ENCODE results near the gene COG8. TPM values are rescaled to one million over a fixed set of nuclear protein-coding genes. Genes with fewer than 3 reads are reported as not detected.

COG8 gene
- total RNA-seq, 2 donors from 2014 or later, result 29.6 to 39.0 TPM

DNA sequence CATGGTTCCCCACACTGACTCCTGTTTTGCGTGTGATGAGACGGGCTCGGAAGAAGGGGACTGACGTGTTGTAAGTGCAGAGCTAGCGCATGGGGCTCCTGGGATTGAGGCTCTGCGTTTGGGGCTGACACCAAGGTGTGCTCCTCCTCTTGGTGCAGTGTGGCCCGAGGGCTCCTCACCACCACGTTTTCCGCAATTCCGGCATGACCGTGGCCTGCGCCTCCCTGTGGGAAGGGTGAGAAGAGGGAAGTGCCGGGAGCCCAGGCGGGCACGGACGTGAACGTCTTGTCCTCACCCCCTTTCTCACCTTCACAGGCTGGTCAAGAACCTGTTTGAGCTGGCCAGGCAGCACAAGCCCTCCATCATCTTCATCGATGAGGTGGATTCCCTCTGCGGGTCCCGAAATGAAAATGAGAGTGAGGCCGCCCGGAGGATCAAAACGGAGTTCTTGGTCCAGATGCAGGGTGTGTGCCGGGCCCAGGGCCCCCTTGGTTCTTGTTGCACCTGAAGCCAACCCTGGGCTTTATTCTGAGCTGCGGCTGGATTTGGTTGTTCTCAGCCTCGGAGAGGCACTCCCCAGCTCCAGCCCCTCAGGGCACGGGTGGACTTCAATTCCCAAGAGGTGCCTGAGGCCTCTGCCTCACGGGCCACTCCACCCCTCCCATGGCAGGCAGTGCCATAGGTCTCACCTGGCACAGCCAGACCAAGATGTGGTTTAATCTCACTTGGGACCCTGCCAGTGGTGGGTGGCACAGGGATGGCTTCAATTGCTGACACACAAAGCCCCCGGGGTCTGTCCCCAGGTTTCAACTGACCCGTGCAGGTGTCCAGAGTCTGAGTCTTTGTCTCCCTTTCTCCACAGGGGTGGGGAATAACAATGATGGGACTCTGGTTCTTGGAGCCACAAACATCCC lies 19.3 kb downstream of the COG8 start:
- no peak overlapping the region for H3K27ac Mint-ChIP-seq

DNA sequence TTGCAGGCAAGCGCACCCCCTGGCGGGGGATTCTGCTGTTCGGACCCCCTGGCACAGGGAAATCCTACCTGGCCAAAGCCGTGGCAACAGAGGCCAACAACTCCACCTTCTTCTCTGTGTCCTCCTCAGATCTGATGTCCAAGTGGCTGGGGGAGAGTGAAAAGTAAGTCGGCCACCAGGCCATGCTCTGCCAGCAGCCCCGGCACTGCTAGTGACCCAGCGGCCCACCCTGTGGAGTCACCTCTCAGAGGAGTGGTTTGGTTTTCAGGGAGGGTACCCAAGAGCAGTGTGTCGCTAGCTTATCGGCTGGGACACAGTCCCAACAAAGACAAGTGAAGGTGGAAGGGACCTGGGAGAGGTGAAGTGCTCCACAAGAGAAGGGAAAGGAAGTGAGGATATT lies 20.0 kb downstream of the COG8 start:
- H3K36me3 Mint-ChIP-seq, result peaks cover 13% of the 10 kb centered on the region

More for the DNA sequence above, 19.3 kb downstream of the COG8 start:
- no peaks in the 10 kb centered on the region for H3K27me3 Mint-ChIP-seq
- DNase-seq (ENCODE audit: low spot score) (no peak), ATAC-seq (no peak)
- H3K9me3 Mint-ChIP-seq, result no peaks in the 10 kb centered on the region
- no peak overlapping the region for H3K4me3 Mint-ChIP-seq
- peaks cover 13% of the 10 kb centered on the region for H3K36me3 Mint-ChIP-seq
- H3K4me1 Mint-ChIP-seq (ENCODE audit: low read depth in 2 of 2), result peaks cover 6 to 15% of the 10 kb centered on the region in 2 donors

DNA sequence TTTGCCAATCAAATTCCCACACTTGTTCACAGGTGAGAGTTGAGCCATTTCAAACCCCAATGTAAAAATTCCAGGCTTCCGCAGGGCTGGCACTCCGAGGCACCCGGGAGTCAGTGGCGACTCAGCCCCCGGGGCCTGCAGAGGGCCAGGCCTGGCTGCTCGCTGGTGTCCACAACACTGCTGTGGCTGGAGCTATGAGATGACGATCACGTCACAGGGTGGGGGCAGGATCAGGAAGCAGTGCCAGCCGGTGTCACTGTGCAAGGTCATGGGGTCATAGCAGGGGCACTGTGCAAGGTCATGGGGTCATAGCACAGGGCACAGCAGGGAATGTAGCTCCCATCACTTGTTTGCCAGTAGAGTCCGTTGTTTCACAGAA lies 20.5 kb downstream of the COG8 start:
- no peak for DNase-seq (ENCODE audit: low spot score)
- Mint-ChIP-seq H3K4me3 (no peak overlapping the region), H3K27ac (no peak overlapping the region), H3K27me3 (no peaks in the 10 kb centered on the region), H3K36me3 (peaks cover 13% of the 10 kb centered on the region), H3K9me3 (no peaks in the 10 kb centered on the region), H3K4me1 (ENCODE audit: low read depth in 2 of 2) (peaks cover 8 to 18% of the 10 kb centered on the region in 2 donors)
- no peak for ATAC-seq

More for the DNA sequence above, 20.0 kb downstream of the COG8 start:
- no peak overlapping the region for H3K4me3 Mint-ChIP-seq
- H3K27me3 Mint-ChIP-seq, result no peaks in the 10 kb centered on the region
- H3K9me3 Mint-ChIP-seq, result no peaks in the 10 kb centered on the region
- no peak for ATAC-seq
- H3K27ac Mint-ChIP-seq, result no peak overlapping the region
- no peak for DNase-seq (ENCODE audit: low spot score)
- peaks cover 6 to 15% of the 10 kb centered on the region in 2 donors for H3K4me1 Mint-ChIP-seq (ENCODE audit: low read depth in 2 of 2)

DNA sequence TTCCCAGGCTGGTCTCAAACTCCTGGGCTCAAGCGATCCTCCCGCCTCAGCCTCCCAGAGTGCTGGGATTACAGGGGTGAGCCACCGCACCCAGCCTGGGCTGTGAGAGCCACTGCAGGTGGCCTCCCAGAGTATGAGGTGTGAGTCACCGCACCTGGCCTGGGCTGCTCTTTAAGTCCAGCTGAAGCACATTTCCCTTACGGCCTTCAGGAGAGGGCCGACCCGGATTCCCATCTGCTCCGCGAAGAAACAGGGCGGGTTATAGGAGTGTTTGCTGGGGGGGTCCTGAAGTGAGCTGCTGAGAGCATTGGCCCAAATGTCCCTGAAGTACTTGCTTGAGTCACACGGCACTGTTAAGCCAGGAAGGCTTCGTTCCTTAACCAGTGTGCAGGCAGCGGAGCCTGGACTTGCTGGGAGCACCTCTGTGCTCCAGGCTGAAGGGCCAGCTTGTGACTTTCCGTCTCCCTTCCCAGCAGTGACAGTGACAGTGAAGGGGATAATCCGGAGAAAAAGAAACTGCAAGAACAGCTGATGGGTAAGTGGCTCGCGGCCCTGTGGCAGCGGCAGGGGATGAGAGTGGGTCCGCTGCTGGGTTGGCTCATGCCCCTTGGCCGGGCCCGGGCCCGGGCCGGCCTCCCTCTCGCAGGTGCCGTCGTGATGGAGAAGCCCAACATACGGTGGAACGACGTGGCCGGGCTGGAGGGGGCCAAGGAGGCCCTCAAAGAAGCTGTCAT lies 21.0 kb downstream of the COG8 start:
- no peaks in the 10 kb centered on the region for H3K27me3 Mint-ChIP-seq
- no peaks in the 10 kb centered on the region for H3K9me3 Mint-ChIP-seq
- H3K4me1 Mint-ChIP-seq (ENCODE audit: low read depth in 2 of 2), result peaks cover 14 to 23% of the 10 kb centered on the region in 2 donors
- no peak overlapping the region for H3K27ac Mint-ChIP-seq
- ATAC-seq (no peak), DNase-seq (ENCODE audit: low spot score) (no peak)
- H3K4me3 Mint-ChIP-seq, result no peak overlapping the region
- H3K36me3 Mint-ChIP-seq, result peaks cover 13% of the 10 kb centered on the region

DNA sequence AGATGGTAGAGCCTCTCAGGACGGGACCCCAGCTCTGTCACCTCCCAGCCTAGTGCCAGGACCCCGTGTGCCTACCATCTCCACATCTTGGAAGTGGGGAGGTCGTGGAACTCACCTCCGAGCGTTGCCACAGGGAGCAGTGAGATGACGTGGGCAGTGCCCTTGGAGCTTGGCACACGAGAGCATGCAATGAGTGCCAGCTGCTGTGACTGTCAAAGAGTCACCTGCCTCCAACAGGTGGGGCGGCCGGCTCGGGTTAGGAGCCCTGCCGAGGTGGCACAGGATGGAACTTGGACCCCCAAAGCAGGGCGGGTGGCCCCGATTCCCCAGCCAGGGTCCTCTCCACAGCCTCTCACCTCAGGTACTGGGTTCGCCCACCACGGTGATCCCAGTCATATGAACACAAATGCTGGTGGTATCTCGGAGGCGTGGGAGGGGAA lies 22.7 kb downstream of the COG8 start:
- no peak overlapping the region for H3K4me3 Mint-ChIP-seq
- peaks cover 21 to 27% of the 10 kb centered on the region in 2 donors for H3K4me1 Mint-ChIP-seq (ENCODE audit: low read depth in 2 of 2)
- no peaks in the 10 kb centered on the region for H3K9me3 Mint-ChIP-seq
- H3K27ac Mint-ChIP-seq, result no peak overlapping the region
- ATAC-seq (no peak), DNase-seq (ENCODE audit: low spot score) (no peak)
- peaks cover 14% of the 10 kb centered on the region for H3K36me3 Mint-ChIP-seq
- no peaks in the 10 kb centered on the region for H3K27me3 Mint-ChIP-seq

DNA sequence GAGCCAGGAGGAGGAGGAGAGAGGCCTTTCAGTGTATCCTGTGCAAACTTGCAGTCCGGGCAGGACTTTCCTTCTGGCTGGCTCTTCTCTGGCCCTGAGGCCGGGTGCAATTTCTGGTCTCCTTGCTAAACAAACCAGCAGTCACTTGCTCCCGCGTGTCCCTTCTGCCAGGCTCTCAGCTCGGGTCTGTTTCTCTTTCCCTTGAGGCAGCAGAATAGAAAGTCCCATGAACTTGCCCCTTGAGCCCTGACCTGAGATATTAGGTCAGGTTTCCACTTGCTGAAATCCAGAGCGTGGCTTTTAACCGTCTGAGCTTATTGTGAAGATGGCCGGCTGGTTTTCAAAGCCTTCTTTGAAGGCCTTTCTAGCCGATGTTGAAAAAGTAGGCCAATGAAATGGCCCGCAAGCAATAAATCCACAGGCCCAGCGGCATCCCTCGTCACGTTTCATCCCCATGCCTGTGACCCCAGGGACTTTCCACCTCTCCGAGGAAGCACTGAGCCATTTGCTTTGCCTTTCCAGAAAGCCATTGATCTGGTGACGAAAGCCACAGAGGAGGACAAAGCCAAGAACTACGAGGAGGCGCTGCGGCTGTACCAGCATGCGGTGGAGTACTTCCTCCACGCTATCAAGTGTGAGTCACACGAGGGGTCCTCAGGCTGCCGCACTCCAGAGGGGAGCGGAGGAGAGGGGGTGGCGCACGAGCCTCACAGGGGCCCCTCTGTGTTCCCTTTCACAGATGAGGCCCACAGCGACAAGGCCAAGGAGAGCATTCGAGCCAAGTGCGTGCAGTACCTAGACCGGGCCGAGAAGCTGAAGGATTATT lies 23.7 kb downstream of the COG8 start:
- peaks cover 10% of the 10 kb centered on the region for H3K36me3 Mint-ChIP-seq
- DNase-seq (ENCODE audit: low spot score) (no peak), ATAC-seq (no peak)
- no peak overlapping the region for H3K27ac Mint-ChIP-seq
- H3K4me1 Mint-ChIP-seq (ENCODE audit: low read depth in 2 of 2), result peaks cover 18 to 24% of the 10 kb centered on the region in 2 donors
- H3K27me3 Mint-ChIP-seq, result no peaks in the 10 kb centered on the region
- H3K4me3 Mint-ChIP-seq, result no peak overlapping the region
- no peaks in the 10 kb centered on the region for H3K9me3 Mint-ChIP-seq

DNA sequence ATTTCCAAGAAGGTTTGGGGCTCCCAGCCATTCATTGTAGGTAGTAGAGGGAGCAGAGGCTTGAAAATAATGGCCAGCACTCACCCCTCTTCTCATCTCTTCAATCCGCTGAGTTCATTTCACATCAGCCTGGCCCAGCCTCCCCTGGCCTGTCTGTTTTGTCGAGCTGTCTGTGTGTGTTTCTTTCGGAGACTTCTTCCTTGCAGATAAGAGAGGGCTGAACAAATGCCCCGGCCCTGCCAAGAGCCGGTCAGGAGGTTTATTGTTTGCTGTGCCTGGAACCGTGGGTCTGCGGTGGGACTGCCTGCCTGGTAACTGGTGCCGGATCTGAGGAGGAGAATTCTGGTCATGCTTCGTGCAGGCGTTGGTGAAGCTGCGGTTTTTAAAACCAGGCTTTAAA lies 24.8 kb downstream of the COG8 start:
- H3K36me3 Mint-ChIP-seq, result peaks cover 8% of the 10 kb centered on the region
- H3K27ac Mint-ChIP-seq, result peak overlapping the region in 1 of 2 donors; percentile 69

DNA sequence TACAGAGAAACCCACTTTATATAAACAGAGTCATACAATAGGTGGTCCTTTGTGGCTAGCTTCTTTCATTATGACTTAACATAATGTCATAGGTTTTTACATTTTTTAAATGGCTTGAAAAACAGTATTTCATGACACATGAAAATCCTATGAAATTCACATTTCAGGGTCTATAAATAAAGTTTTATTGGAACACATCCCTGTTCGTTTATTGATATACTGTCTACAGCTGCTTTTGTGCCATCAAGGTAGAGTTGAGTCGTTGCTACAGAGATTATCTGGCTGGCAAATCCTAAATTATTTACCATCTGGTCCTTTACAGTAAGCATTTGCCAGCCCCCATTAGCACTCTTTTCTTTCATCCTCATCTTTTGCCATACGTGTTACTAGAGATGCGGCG lies 25.9 kb downstream of the COG8 start:
- Mint-ChIP-seq H3K27ac (peak overlapping the region; percentile 60 to 69), H3K36me3 (peaks cover 4% of the 10 kb centered on the region), H3K4me3 (peak overlapping the region; percentile 79), H3K27me3 (no peaks in the 10 kb centered on the region), H3K4me1 (ENCODE audit: low read depth in 2 of 2) (peaks cover 18 to 23% of the 10 kb centered on the region in 2 donors), H3K9me3 (no peaks in the 10 kb centered on the region)
- no peak for DNase-seq (ENCODE audit: low spot score)
- ATAC-seq, result no peak

More for the DNA sequence above, 24.8 kb downstream of the COG8 start:
- ATAC-seq (no peak), DNase-seq (ENCODE audit: low spot score) (no peak)
- H3K4me1 Mint-ChIP-seq (ENCODE audit: low read depth in 2 of 2), result peaks cover 18 to 27% of the 10 kb centered on the region in 2 donors
- H3K4me3 Mint-ChIP-seq, result no peak overlapping the region
- H3K27me3 Mint-ChIP-seq, result no peaks in the 10 kb centered on the region
- no peaks in the 10 kb centered on the region for H3K9me3 Mint-ChIP-seq

DNA sequence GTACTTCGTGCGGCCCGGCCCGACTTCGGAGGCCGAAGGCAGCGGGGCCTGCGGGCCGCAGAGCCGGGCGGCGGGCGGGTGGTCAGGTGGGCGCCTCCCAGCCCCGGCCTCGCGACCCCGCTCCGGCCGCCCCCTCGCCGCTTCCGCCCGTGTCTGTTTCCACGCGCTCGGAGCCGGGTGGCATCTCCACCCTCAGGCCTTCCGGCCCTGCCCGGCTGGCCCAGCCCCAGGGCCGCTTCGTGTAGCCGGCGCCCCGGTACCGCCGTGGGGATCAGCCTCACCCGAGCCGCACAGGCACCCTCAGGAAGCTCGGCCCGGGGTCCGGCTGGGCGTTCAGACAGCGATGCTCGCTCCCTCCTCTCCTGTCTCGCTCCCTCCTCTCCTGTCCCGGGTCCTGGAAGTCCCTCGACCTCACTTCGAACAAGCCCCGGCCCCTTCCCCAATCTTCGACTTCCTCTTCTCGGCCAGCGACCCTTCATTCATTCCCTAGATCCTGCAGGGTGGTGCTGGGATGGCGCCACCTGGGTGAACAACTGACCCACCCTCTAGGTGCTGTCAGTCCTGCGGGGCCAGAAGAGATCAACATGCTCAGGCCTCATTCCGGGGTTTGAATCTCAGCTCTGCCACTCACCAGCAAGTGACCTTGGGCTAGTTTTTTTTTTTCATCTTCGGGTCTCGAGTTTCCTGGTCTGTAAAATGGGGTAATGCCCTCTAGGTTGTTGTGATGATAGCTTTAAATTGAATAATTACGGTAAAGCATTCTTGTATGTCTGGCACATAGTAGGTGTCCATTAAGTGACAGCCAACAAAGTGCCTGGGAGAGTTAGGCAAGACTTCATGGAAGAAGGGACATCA lies 27.6 kb downstream of the COG8 start:
- peaks cover 18 to 23% of the 10 kb centered on the region in 2 donors for H3K4me1 Mint-ChIP-seq (ENCODE audit: low read depth in 2 of 2)
- peak; percentile 74 to 77 for ATAC-seq

DNA sequence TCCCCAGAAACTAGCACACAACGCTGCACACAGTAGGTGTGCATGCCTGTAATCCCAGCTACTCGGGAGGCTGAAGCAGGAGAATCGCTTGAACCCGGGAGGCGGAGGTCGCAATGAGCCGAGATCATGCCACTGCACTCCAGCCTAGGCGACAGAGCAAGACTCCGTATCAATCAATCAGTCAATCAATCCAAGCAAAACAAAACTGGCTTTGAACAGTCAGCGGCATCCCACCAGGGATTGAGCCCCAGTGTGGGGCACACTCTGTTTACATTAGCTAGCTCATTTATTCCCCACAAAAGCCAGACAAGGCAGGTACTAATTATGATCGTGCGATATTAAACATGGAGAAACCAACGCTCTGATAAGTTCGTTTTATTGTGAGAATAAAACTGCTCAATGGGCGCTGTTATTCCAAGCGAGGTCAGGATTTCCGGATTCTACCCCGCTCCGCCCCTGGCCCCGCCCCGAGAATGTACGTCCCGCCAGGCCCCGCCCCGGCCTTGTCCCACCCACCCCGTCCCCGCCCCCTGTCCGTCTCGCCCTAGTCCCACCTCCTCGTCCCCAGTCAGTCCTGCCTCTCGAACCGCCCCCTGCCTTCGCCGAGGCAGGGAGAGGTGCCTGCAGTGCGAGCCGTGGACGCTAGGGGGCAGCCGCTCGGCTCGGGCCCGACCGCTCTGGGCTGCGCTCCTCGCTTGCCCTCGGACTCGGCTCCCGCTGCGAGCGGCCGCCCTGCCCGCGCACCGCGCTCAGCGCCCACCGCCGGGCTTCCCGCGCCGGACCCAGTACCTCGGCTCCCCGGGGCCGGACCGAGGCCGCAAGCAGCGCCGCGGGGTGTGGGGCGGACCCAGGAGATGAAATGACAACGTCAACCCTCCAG lies 28.5 kb downstream of the COG8 start, which contains the start of gene VPS4A:
TSS of gene VPS4A (plus strand) at position 698 of the 880 bp plus-strand sequence. CDS start at position 860, 162 bp downstream.
- Mint-ChIP-seq H3K36me3 (peaks cover 4% of the 10 kb centered on the region), H3K4me1 (ENCODE audit: low read depth in 2 of 2) (peaks cover 18 to 22% of the 10 kb centered on the region in 2 donors), H3K27ac (peak within 1 kb of the TSS; percentile 82 to 90), H3K4me3 (peak within 1 kb of the TSS; percentile 95), H3K27me3 (no peaks in the 10 kb centered on the region), H3K9me3 (no peaks in the 10 kb centered on the region)
- DNase-seq (ENCODE audit: low spot score) (peak; percentile 97), ATAC-seq (peak; percentile 97 to 99)

More for the DNA sequence above, 27.6 kb downstream of the COG8 start:
- H3K4me3 Mint-ChIP-seq, result peak overlapping the region; percentile 95
- H3K27me3 Mint-ChIP-seq, result no peaks in the 10 kb centered on the region
- peak; percentile 76 for DNase-seq (ENCODE audit: low spot score)
- peaks cover 4% of the 10 kb centered on the region for H3K36me3 Mint-ChIP-seq
- peak overlapping the region; percentile 82 to 90 for H3K27ac Mint-ChIP-seq
- no peaks in the 10 kb centered on the region for H3K9me3 Mint-ChIP-seq

DNA sequence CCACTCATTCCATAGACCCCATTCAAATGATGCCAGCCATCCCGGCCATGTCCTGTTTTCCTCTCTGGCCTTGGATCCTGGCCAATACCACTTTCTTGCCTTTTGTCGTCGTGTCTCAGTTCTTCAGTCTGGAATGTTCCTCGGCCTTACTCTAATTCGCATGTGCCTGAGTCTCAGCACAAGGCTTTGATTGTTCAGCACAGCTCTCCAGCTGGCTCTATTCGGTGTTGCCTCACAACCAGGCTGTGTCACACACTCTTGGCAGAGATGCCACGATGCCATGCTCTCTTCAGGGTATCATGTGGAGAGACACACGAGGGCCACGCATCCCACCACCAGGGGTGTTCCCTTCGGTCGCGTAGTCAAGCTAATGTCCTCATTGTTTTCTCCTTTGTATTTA lies 30.0 kb downstream of the COG8 start:
- no peaks in the 10 kb centered on the region for H3K27me3 Mint-ChIP-seq
- H3K27ac Mint-ChIP-seq, result no peak overlapping the region
- no peak for ATAC-seq
- DNase-seq (ENCODE audit: low spot score), result no peak
- peaks cover 18 to 20% of the 10 kb centered on the region in 2 donors for H3K4me1 Mint-ChIP-seq (ENCODE audit: low read depth in 2 of 2)
- H3K4me3 Mint-ChIP-seq, result peak overlapping the region; percentile 6
- peaks cover 4% of the 10 kb centered on the region for H3K36me3 Mint-ChIP-seq
- H3K9me3 Mint-ChIP-seq, result no peaks in the 10 kb centered on the region

DNA sequence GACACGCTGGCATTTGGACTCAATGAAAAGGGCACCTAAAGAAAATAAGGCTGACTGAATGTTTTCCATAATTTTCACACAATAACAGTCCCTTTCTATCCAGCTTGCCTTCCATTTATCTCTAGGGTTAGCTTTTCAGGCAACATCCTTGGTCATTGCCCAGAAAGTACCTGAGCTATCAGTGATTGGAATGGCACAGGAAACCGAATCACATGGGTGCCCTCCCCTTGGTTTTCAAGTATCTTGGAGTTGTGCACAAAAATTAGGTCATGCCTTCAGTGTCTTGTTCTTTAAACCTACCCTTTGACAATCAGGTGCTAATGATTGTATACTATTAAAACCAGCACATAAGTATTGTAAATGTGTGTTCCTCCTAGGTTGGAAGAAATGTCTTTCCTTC lies 31.5 kb downstream of the COG8 start:
- DNase-seq (ENCODE audit: low spot score) (no peak), ATAC-seq (no peak)
- H3K27ac Mint-ChIP-seq, result no peak overlapping the region
- H3K36me3 Mint-ChIP-seq, result peaks cover 4% of the 10 kb centered on the region
- peaks cover 6 to 9% of the 10 kb centered on the region in 2 donors for H3K4me1 Mint-ChIP-seq (ENCODE audit: low read depth in 2 of 2)
- no peak overlapping the region for H3K4me3 Mint-ChIP-seq
- no peaks in the 10 kb centered on the region for H3K9me3 Mint-ChIP-seq
- no peaks in the 10 kb centered on the region for H3K27me3 Mint-ChIP-seq
